Neutrophil (primary cell): Measurements from ENCODE around the gene FTCD.

Source experiments
- H3K27ac ChIP-seq: fragments of 200-600 bp; sonication (generic); 2 replicates; pipeline ENCODE4 v1.5.1; 2016; ENCODE audit warnings: mild to moderate bottlenecking, moderate library complexity
- H3K27me3 ChIP-seq: fragments of 200-600 bp; sonication (generic); 2 replicates; pipeline ENCODE4 v1.6.0; 2016; ENCODE audit warnings: mild to moderate bottlenecking
- H3K36me3 ChIP-seq: fragments of 200-600 bp; sonication (generic); 2 replicates; pipeline ENCODE4 v1.5.1; 2017
- H3K4me1 ChIP-seq, 2 experiments: fragments of 200-600 bp in 1 of 2; sonication (generic) in 1 of 2; 1 replicate in 1 of 2; 2 replicates in 1 of 2; pipeline versions ENCODE4 v1.5.1 to v1.6.1; 2013 to 2016; ENCODE audit warnings: low read depth in 1 of 2, low read length in 1 of 2, mild to moderate bottlenecking in 1 of 2, moderate library complexity in 1 of 2; ENCODE audit not compliant: control insufficient read depth in 1 of 2, insufficient read depth in 1 of 2
- H3K4me3 ChIP-seq, 2 experiments: fragments of 200-600 bp in 1 of 2; sonication (generic) in 1 of 2; 1 replicate in 1 of 2; 2 replicates in 1 of 2; pipeline ENCODE4 v1.5.1; 2013 to 2016; ENCODE audit warnings: low read depth in 1 of 2, low read length in 1 of 2, mild to moderate bottlenecking in 1 of 2, moderate library complexity in 1 of 2
- H3K9me3 ChIP-seq: fragments of 200-600 bp; sonication (generic); 2 replicates; pipeline ENCODE4 v1.5.1; 2016
- TF ChIP-seq, protein P1 (sequence below): fragments of 200-600 bp; sonication (generic); IDR thresholded peaks from 2 replicates; pipeline ENCODE4 v1.5.1; 2016; ENCODE audit warnings: antibody characterized with exemption

Gene FTCD

DNA sequence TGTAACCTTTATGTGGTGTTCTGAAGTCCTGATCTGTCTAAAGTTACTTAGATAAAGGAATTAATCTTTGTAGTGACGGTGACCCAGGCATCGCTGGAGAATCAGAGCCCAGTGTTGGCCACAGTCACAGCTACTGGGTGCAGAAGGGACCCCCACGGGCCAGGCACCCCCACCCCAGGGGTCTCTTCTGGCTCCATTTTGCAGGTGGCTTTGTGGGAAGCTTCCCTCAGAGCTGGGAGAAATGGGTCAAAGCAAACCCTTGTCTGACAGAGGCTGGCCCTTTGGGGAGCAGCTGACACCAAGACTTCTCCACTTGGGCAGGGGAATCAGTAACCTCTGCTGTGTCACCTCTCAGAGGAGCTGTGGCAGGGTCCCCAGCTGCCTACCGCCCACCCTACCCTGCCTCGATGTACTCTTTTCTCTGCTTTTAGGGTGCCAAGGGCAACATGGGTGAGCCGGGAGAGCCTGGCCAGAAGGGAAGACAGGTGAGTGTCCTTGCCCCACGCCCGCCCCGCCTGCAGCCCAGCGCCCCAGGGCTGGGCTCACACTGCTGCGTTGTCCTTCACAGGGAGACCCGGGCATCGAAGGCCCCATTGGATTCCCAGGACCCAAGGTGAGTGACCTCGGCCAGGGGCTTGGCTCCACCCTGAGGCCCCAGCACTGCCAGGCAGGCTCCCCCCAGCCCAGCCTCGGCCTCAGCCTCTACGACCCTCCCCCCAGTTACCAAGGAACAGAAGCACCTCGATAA, 39.8 kb downstream of the FTCD start:
- H3K27ac ChIP-seq, result no peak overlapping the region
- TF ChIP-seq, protein P1, sequence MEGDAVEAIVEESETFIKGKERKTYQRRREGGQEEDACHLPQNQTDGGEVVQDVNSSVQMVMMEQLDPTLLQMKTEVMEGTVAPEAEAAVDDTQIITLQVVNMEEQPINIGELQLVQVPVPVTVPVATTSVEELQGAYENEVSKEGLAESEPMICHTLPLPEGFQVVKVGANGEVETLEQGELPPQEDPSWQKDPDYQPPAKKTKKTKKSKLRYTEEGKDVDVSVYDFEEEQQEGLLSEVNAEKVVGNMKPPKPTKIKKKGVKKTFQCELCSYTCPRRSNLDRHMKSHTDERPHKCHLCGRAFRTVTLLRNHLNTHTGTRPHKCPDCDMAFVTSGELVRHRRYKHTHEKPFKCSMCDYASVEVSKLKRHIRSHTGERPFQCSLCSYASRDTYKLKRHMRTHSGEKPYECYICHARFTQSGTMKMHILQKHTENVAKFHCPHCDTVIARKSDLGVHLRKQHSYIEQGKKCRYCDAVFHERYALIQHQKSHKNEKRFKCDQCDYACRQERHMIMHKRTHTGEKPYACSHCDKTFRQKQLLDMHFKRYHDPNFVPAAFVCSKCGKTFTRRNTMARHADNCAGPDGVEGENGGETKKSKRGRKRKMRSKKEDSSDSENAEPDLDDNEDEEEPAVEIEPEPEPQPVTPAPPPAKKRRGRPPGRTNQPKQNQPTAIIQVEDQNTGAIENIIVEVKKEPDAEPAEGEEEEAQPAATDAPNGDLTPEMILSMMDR, result no peak
- no peaks in the 10 kb centered on the region for H3K36me3 ChIP-seq
- no peaks in the 10 kb centered on the region for H3K27me3 ChIP-seq
- H3K4me1 ChIP-seq, result no peaks in the 10 kb centered on the region
- no peak overlapping the region for H3K4me3 ChIP-seq
- H3K9me3 ChIP-seq, result no peaks in the 10 kb centered on the region

DNA sequence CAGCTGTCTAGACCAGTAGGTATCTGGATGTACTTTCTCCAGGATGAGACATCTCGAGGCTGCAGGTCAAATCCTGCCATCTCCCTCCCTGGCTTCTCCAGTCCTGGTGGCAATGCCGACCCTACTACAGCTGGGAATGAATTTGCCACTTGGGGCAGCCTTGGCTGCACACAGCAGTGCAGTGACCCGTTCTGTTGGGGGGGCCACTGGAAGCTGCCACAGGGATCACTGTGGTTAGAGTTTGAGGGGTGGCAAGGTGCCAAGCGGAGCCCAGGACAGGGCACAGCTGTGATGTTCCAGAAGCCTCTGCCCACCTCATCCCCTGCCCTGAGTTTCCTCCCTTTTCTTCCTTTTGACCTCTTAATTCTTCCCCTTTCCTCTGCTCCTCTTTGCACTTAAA, 40.4 kb downstream of the FTCD start:
- H3K27me3 ChIP-seq, result no peaks in the 10 kb centered on the region
- TF ChIP-seq, protein P1, result no peak

DNA sequence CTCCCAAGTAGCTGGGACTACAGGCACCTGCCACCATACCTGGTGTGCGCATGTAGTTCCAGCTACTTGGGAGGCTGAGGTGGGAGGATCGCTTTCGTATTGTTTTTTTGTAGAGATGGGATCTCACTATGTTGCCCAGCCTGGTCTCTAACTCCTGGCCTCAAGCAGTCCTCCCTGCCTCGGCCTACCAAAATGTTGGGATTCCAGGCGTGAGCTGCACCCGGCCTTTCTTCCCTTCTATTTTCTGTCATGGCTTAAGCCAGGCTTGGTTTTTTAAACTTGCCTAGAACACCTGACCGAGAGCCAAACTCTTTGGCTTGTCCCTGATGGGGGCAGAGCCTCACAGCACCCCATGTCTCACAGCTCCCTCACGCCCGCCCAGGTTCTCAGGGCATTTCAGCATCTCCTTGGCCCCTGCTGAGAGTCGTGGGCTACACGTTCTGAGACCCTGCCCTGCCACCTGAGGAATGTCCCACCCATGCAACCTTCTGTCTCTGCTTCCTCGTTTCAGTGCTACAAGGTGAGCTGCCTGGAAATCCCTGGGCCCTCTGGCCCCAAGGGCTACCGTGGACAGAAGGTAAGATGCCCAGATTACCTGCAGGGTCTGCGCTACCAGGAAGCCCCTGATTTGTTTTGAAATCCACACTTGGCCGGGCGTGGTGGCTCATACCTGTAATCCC, 41.7 kb downstream of the FTCD start:
- Histone ChIP-seq H3K27ac (no peak overlapping the region), H3K36me3 (no peaks in the 10 kb centered on the region), H3K27me3 (no peaks in the 10 kb centered on the region), H3K9me3 (no peaks in the 10 kb centered on the region), H3K4me3 (no peak overlapping the region), H3K4me1 (no peaks in the 10 kb centered on the region)
- TF ChIP-seq, protein P1, result no peak

More for the DNA sequence above, 40.4 kb downstream of the FTCD start:
- H3K36me3 ChIP-seq, result no peaks in the 10 kb centered on the region
- H3K27ac ChIP-seq, result no peak overlapping the region
- H3K4me3 ChIP-seq, result no peak overlapping the region
- H3K9me3 ChIP-seq, result no peaks in the 10 kb centered on the region
- H3K4me1 ChIP-seq, result no peaks in the 10 kb centered on the region

DNA sequence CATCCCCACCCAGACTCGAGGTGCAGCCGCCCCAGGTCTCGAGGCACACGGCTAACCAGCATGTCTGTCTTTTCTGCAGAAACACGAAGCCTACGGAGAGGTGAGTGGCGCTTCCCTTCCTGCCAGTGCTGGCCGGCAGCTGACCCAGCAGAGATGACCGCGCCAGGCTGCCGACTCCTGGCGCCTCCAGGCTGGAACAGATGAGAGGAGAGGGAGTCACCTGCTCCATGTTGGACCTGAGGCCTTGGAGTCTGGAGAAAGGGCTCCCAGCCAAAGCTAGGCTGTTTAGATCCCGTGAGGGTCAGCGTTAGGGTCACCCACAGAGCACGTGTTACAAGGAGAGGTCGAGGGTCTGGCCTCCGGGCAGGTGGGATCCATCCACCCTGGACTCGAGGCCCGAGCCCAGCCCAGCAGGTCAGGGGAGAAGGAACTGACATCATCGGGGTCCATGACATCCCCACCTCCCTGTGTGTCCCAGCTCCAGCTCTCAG, 42.6 kb downstream of the FTCD start:
- H3K27me3 ChIP-seq, result no peaks in the 10 kb centered on the region
- TF ChIP-seq, protein P1, result no peak
- H3K9me3 ChIP-seq, result no peaks in the 10 kb centered on the region
- no peak overlapping the region for H3K4me3 ChIP-seq
- H3K36me3 ChIP-seq, result no peaks in the 10 kb centered on the region
- no peaks in the 10 kb centered on the region for H3K4me1 ChIP-seq
- H3K27ac ChIP-seq, result no peak overlapping the region

DNA sequence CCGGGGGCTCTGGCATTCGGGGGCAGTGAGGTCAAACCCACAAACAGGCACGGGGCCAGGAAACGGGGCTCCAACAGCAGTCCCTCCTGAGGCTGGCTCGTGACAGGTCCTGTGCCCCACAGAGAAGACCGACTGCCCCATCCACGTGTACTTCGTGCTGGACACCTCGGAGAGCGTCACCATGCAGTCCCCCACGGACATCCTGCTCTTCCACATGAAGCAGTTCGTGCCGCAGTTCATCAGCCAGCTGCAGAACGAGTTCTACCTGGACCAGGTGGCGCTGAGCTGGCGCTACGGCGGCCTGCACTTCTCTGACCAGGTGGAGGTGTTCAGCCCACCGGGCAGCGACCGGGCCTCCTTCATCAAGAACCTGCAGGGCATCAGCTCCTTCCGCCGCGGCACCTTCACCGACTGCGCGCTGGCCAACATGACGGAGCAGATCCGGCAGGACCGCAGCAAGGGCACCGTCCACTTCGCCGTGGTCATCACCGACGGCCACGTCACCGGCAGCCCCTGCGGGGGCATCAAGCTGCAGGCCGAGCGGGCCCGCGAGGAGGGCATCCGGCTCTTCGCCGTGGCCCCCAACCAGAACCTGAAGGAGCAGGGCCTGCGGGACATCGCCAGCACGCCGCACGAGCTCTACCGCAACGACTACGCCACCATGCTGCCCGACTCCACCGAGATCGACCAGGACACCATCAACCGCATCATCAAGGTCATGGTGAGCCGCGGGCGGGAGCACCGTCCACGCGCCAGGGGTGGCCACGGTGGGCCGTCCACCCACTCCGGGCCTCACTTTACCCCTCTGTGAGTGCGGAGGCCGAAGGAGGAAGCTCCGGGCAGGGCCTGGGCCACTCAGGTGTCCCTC, 43.3 kb downstream of the FTCD start:
- Histone ChIP-seq H3K27me3 (no peaks in the 10 kb centered on the region), H3K27ac (no peak overlapping the region), H3K4me3 (no peak overlapping the region), H3K4me1 (no peaks in the 10 kb centered on the region), H3K9me3 (no peaks in the 10 kb centered on the region), H3K36me3 (no peaks in the 10 kb centered on the region)
- TF ChIP-seq, protein P1, result no peak
